Anterior cingulate cortex (tissue), 58 donors: ENCODE measurements around the gene IRGM.

Experiments used
- DNase-seq, 58 donors: peaks; one replicate each; lab custom pipeline; 2025; lab: John Stamatoyannopoulos, UW

Gene IRGM

GRCh38 chr5:150895431-150896428 is 49.4 kb downstream of the IRGM start:
- no peak for DNase-seq
